GM21515 (cell line): ENCODE data around the gene KLHL10.

ENCODE experiments used
- ATAC-seq: cut with Tn5 transposase; IDR thresholded peaks from one replicate; pipeline ENCODE4 v1.9.1; 2021; ENCODE audit not compliant: unreplicated experiment

The KLHL10 gene

GRCh38 chr17:41837761-41838538 lies at the start of gene KLHL10:
KLHL10 (plus strand) TSS chr17:41837825; CDS start chr17:41837933, 108 bp downstream.
- ATAC-seq: no peak

- no peak for ATAC-seq
These were observed 44.5 kb upstream of the KLHL10 start for GRCh38 chr17:41792845-41793783.

- no peak for ATAC-seq
These were observed 43.7 kb upstream of the KLHL10 start for GRCh38 chr17:41793784-41794539.

- no peak for ATAC-seq
These were observed 43.1 kb upstream of the KLHL10 start for GRCh38 chr17:41794540-41794975.

- no peak for ATAC-seq
These were observed 41.3 kb upstream of the KLHL10 start for GRCh38 chr17:41796121-41796895.

GRCh38 chr17:41797377-41797776 lies 40.2 kb upstream of the KLHL10 start:
- no peak for ATAC-seq

- ATAC-seq: no peak
These were observed 38.3 kb upstream of the KLHL10 start for GRCh38 chr17:41799366-41799765.

- no peak for ATAC-seq
These were observed 36.8 kb upstream of the KLHL10 start for GRCh38 chr17:41800601-41801373.

- no peak for ATAC-seq
These were observed 36.0 kb upstream of the KLHL10 start for GRCh38 chr17:41801374-41802271.

- ATAC-seq: no peak
These were observed 34.3 kb upstream of the KLHL10 start for GRCh38 chr17:41803049-41804020.

GRCh38 chr17:41806685-41807445 lies 30.8 kb upstream of the KLHL10 start:
- ATAC-seq: no peak

GRCh38 chr17:41810659-41811548 lies 26.7 kb upstream of the KLHL10 start:
- no peak for ATAC-seq

GRCh38 chr17:41811549-41812380 lies 25.9 kb upstream of the KLHL10 start, which contains the start of gene P3H4:
P3H4 (minus strand) TSS chr17:41811949; CDS start chr17:41811915, 34 bp downstream.
- no peak for ATAC-seq

GRCh38 chr17:41812381-41813151 lies 25.1 kb upstream of the KLHL10 start, which contains the start of gene FKBP10:
FKBP10 (plus strand) TSS chr17:41813004; CDS start chr17:41813035, 31 bp downstream.
- no peak for ATAC-seq
